ENCODE results near the gene SLIT3.

Gene SLIT3

DNA sequence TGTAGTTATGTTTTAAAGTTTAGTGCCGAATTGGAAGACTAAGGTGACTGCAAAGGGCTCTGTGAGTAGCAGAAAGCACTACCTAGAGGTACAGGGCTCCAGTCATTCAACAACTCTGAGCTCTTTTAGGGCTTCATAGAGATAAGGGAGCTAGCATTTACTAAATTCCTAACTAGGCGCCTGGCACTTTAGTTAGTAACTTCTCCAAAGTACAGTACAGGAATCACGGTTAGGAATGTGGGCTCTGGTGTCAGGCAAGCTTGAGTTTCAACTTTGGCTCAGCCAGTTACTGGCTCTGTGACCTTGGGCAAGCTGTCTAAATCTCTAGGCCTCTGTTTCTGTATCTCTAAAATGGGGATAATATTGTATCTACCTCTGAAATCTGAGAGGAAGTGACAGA is 115.3 kb downstream of the SLIT3 start:
- Histone ChIP-seq H3K27me3 (ENCODE audit: control insufficient read depth, insufficient read depth, low read length) (no peaks in the 10 kb centered on the region), H3K4me2 (ENCODE audit: low read length) (no peak overlapping the region), H3K9me3 (replicated peaks; ENCODE audit: low read length) (no peaks in the 10 kb centered on the region), H3K4me3 (ENCODE audit: low read length) (no peak overlapping the region), H3K4me1 (ENCODE audit: control insufficient read depth, insufficient read depth, low read length) (no peaks in the 10 kb centered on the region), H3K36me3 (ENCODE audit: insufficient read depth, low read length) (no peaks in the 10 kb centered on the region), H3K9ac (ENCODE audit: low read depth, low read length) (no peak overlapping the region)

DNA sequence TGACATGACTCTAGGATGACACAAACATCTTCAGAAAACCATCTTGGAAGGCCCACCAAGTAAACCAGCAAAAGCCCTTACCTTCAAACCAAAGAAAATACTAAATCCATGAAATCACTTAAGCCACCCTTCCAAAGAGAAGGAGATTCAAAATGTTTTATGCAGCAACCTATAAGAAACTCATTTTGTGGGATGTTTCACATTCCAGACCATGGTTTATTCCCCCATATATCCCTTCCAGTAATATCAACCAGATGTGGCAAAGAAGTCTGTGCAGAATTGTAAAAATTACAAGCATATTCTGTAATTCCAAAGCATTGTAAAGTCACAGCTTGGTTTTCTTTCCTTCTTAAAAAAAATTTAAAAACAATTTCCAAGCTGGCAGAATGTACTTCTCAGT is 117.4 kb downstream of the SLIT3 start:
- H3K27me3 ChIP-seq (ENCODE audit: control insufficient read depth, insufficient read depth, low read length), result no peaks in the 10 kb centered on the region
- no peaks in the 10 kb centered on the region for H3K9me3 ChIP-seq (replicated peaks; ENCODE audit: low read length)
- H3K4me1 ChIP-seq (ENCODE audit: control insufficient read depth, insufficient read depth, low read length), result no peaks in the 10 kb centered on the region
- no peak overlapping the region for H3K4me3 ChIP-seq (ENCODE audit: low read length)
- H3K4me2 ChIP-seq (ENCODE audit: low read length), result no peak overlapping the region
- H3K36me3 ChIP-seq (ENCODE audit: insufficient read depth, low read length), result no peaks in the 10 kb centered on the region
- H3K9ac ChIP-seq (ENCODE audit: low read depth, low read length), result no peak overlapping the region

DNA sequence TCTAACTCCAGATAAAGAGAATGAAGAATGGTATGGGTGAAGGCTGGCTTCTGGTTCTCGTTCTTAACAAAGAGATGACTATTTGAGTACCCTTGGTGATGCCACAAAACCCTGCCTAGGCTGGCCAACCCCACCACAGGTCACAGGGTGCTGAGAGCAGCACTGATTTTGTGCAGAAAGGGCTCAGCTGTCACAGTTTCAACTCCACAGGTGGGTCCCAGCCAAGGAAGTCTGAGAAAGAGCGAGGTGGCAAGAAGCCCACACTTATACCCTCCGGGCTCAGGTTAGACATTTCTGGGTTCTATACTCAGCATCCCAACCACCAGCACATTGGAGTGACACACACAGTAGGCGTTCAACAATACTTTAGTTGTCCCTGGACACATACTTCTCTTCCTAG is 118.1 kb downstream of the SLIT3 start:
- Histone ChIP-seq H3K4me2 (ENCODE audit: low read length) (no peak overlapping the region), H3K36me3 (ENCODE audit: insufficient read depth, low read length) (no peaks in the 10 kb centered on the region), H3K9me3 (replicated peaks; ENCODE audit: low read length) (no peaks in the 10 kb centered on the region), H3K4me3 (ENCODE audit: low read length) (no peak overlapping the region), H3K27me3 (ENCODE audit: control insufficient read depth, insufficient read depth, low read length) (no peaks in the 10 kb centered on the region), H3K4me1 (ENCODE audit: control insufficient read depth, insufficient read depth, low read length) (no peaks in the 10 kb centered on the region), H3K9ac (ENCODE audit: low read depth, low read length) (no peak overlapping the region)

DNA sequence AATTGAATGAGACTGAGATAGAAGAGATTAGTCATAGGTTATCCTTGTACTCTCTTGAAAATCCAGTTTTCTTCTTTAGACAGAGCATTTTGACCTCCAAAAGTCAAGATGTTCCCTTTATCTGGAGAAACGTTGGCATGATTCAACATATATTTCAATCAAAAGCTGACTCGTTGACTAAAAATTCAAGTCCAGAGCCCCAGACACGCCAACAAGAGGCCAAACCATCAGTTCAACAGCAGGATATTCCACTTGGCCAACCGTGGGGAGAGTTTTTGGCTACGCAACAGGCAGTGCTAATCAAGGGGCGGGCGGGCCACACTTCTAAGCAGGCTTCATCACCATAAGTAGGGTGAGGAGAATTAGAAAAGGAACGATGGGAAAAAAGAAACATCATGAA is 119.1 kb downstream of the SLIT3 start:
- Histone ChIP-seq H3K9ac (ENCODE audit: low read depth, low read length) (no peak overlapping the region), H3K36me3 (ENCODE audit: insufficient read depth, low read length) (no peaks in the 10 kb centered on the region), H3K4me1 (ENCODE audit: control insufficient read depth, insufficient read depth, low read length) (no peaks in the 10 kb centered on the region), H3K4me2 (ENCODE audit: low read length) (no peak overlapping the region), H3K27me3 (ENCODE audit: control insufficient read depth, insufficient read depth, low read length) (no peaks in the 10 kb centered on the region), H3K9me3 (replicated peaks; ENCODE audit: low read length) (no peaks in the 10 kb centered on the region), H3K4me3 (ENCODE audit: low read length) (no peak overlapping the region)

DNA sequence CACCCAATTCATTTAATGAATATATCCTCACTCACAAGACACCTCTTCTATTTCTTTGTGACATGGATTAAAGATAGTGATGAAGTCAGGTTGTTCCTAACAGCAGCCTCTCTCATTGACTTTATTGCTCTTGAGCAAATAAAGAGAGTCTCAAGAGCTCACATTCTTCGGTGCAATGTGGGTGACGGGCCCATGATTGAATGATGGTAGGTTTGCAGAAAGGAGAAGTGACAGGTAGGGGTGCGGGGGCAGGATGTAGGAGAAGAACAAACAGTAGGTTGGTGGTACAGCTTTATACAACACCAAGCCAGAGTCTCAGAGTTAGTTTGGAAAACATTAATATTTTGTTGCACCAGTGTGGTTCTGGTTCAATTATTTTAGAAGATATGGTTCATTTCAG is 122.2 kb downstream of the SLIT3 start:
- Histone ChIP-seq H3K9me3 (replicated peaks; ENCODE audit: low read length) (no peaks in the 10 kb centered on the region), H3K4me3 (ENCODE audit: low read length) (no peak overlapping the region), H3K4me2 (ENCODE audit: low read length) (no peak overlapping the region), H3K36me3 (ENCODE audit: insufficient read depth, low read length) (no peaks in the 10 kb centered on the region), H3K27me3 (ENCODE audit: control insufficient read depth, insufficient read depth, low read length) (no peaks in the 10 kb centered on the region), H3K9ac (ENCODE audit: low read depth, low read length) (no peak overlapping the region), H3K4me1 (ENCODE audit: control insufficient read depth, insufficient read depth, low read length) (no peaks in the 10 kb centered on the region)

DNA sequence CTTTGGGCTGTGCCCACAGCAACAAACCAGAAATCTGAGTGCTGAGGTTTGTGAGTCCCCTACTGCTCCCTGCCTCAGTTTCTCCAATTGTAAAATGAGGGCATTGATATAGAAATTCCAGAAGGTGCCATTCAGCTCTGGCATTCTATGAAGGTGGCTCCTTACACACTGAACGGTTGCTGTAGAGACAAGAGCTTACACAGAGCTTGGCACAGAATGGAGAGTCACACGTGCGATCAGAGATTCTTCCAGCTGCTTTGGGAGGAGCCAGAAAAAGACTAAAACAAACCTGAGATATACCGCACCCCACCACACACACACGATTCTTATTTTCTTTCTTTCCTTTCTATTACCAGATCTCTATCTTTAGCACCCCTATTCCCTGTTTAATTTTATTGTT is 122.7 kb downstream of the SLIT3 start:
- H3K9me3 ChIP-seq (replicated peaks; ENCODE audit: low read length), result no peaks in the 10 kb centered on the region
- no peak overlapping the region for H3K9ac ChIP-seq (ENCODE audit: low read depth, low read length)
- H3K4me2 ChIP-seq (ENCODE audit: low read length), result no peak overlapping the region
- no peak overlapping the region for H3K4me3 ChIP-seq (ENCODE audit: low read length)
- H3K4me1 ChIP-seq (ENCODE audit: control insufficient read depth, insufficient read depth, low read length), result no peaks in the 10 kb centered on the region
- no peaks in the 10 kb centered on the region for H3K27me3 ChIP-seq (ENCODE audit: control insufficient read depth, insufficient read depth, low read length)
- no peaks in the 10 kb centered on the region for H3K36me3 ChIP-seq (ENCODE audit: insufficient read depth, low read length)

DNA sequence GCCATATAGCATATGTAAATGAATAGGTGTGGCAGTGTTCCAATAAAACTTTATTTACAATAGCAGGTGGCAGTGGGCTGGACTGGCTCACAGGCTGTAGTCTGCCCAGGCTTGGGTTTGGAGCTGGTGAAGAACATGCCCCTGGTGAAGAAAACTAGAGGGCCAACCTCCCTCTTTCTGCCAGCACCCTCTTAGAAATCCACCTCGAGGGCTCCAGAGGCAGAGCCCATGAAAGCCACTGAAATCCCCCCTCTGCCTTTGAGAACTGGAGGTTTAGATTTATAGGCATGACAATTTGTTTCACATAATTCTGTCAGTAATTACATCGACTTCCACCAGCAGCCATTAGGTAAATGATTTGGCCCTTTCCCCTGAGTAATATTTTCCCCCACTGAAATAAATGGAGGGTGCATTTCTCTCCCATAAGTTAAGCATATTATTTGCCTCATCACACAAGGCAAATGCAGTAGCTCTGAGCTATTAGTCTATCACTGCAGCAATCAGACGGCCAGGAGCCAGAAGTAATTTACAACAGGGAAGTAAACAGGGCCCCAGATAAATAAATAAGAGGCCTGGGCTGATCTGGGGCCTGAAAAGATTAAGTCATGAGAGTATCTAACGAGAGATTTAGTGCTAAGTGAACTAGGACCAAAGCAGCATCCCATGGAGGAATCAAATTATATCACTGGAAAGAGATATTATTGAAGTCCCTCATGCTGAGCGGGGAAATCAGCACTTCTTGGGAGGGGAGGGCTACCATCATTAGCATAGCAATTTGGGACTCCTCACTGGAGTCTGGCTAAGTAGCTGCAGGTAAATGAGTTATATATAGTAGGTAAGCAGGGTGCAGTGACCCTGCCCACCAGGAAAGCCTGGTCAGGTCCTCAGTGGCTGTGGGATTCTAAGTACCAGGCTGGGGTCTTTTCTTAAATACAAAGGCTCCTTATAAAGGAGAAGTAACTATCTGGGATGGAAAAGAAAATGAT is 123.9 kb downstream of the SLIT3 start:
- no peaks in the 10 kb centered on the region for H3K9me3 ChIP-seq (replicated peaks; ENCODE audit: low read length)

DNA sequence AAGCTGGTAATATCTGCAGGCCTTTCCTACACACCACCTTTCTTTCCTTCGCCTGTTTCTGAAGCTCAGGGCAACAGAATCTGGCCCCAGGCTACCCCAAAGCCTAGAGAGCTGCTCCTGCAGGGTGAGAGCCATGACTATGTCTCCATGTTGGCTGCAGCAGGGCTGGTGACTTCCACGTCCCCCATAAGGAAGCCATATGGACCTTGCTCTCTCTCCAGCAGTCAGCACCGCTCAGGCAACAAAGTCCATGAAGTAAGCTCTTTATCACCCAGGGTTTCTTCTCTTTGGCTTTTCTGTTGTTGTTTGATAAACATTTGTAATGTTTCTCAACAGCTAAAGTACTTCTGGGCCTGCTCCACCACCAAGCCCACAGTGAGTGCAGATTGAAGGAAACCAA is 125.2 kb downstream of the SLIT3 start:
- Histone ChIP-seq H3K4me2 (ENCODE audit: low read length) (no peak overlapping the region), H3K9ac (ENCODE audit: low read depth, low read length) (no peak overlapping the region), H3K4me3 (ENCODE audit: low read length) (no peak overlapping the region), H3K27me3 (ENCODE audit: control insufficient read depth, insufficient read depth, low read length) (peaks cover 12% of the 10 kb centered on the region), H3K4me1 (ENCODE audit: control insufficient read depth, insufficient read depth, low read length) (no peaks in the 10 kb centered on the region), H3K36me3 (ENCODE audit: insufficient read depth, low read length) (no peaks in the 10 kb centered on the region), H3K9me3 (replicated peaks; ENCODE audit: low read length) (no peaks in the 10 kb centered on the region)

More for the DNA sequence above, 123.9 kb downstream of the SLIT3 start:
- Histone ChIP-seq H3K4me3 (ENCODE audit: low read length) (no peak overlapping the region), H3K4me2 (ENCODE audit: low read length) (no peak overlapping the region), H3K9ac (ENCODE audit: low read depth, low read length) (no peak overlapping the region), H3K4me1 (ENCODE audit: control insufficient read depth, insufficient read depth, low read length) (no peaks in the 10 kb centered on the region), H3K36me3 (ENCODE audit: insufficient read depth, low read length) (no peaks in the 10 kb centered on the region), H3K27me3 (ENCODE audit: control insufficient read depth, insufficient read depth, low read length) (peaks cover 8% of the 10 kb centered on the region)

DNA sequence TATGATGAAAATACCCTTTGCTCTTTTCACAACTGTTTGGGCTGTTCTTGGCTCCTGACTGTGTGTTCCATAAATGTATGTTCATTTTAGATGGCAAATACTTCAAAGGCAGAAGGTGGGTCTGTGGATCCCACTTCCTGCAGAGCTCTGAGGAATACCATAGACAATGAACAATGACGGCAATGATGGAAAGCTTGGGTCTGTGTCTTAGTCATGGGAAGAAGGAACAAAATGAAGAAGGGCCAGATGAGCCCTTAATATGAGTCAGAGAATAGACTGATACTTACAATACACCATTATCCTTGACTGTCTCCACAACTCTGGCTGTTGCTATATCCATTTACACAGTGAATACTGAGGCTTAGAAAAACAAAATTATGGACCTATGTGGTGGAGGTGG is 126.0 kb downstream of the SLIT3 start:
- H3K4me1 ChIP-seq (ENCODE audit: control insufficient read depth, insufficient read depth, low read length), result no peaks in the 10 kb centered on the region
- H3K4me2 ChIP-seq (ENCODE audit: low read length), result no peak overlapping the region
- H3K27me3 ChIP-seq (ENCODE audit: control insufficient read depth, insufficient read depth, low read length), result peaks cover 16% of the 10 kb centered on the region
- H3K9me3 ChIP-seq (replicated peaks; ENCODE audit: low read length), result no peaks in the 10 kb centered on the region
- H3K36me3 ChIP-seq (ENCODE audit: insufficient read depth, low read length), result no peaks in the 10 kb centered on the region
- H3K9ac ChIP-seq (ENCODE audit: low read depth, low read length), result no peak overlapping the region
- no peak overlapping the region for H3K4me3 ChIP-seq (ENCODE audit: low read length)

DNA sequence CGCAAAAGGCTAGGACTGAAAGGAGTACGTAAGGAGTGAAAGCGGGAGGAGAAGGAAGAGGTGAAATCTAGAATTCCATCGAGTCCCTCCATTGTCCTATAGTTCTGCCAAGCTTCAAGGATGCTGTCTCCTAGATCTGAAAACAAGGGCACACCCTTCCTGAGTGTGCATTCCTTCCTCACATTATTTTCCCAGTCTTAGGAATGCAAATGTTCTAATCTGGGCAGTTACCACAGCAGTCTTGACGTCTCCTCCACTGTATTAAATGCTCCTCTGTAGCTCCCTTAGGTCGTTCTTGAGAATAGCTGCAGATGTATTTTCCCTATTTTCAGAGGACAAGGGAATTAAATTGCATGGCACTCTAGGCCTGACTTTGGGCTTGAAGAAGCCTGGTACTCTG is 127.6 kb downstream of the SLIT3 start:
- no peak overlapping the region for H3K9ac ChIP-seq (ENCODE audit: low read depth, low read length)
- H3K4me2 ChIP-seq (ENCODE audit: low read length), result no peak overlapping the region
- no peaks in the 10 kb centered on the region for H3K4me1 ChIP-seq (ENCODE audit: control insufficient read depth, insufficient read depth, low read length)
- H3K27me3 ChIP-seq (ENCODE audit: control insufficient read depth, insufficient read depth, low read length), result peaks cover 16% of the 10 kb centered on the region
- H3K4me3 ChIP-seq (ENCODE audit: low read length), result no peak overlapping the region
- H3K36me3 ChIP-seq (ENCODE audit: insufficient read depth, low read length), result no peaks in the 10 kb centered on the region
- no peaks in the 10 kb centered on the region for H3K9me3 ChIP-seq (replicated peaks; ENCODE audit: low read length)

DNA sequence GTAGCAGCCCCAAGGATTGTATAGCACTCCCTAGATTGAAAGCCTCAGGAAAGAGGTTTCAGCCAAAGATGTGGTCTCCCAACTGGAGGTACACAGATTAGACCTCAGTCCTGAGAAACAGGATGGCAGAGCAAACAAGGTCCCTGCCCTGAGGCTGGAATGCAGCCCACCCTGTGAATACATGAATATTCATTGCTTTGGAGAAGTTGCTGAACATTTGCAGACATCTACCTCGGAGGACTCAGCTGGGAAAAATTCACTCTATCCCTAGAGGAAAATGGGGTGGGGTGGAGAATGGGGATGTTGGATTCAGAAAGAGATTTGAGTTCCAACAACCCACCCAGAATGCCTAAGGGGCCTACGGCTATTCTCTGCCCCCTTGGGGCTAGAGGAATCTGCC is 129.4 kb downstream of the SLIT3 start:
- H3K9me3 ChIP-seq (replicated peaks; ENCODE audit: low read length), result no peaks in the 10 kb centered on the region
- H3K4me2 ChIP-seq (ENCODE audit: low read length), result no peak overlapping the region
- no peaks in the 10 kb centered on the region for H3K4me1 ChIP-seq (ENCODE audit: control insufficient read depth, insufficient read depth, low read length)
- H3K36me3 ChIP-seq (ENCODE audit: insufficient read depth, low read length), result no peaks in the 10 kb centered on the region
- H3K9ac ChIP-seq (ENCODE audit: low read depth, low read length), result no peak overlapping the region
- peaks cover 16% of the 10 kb centered on the region for H3K27me3 ChIP-seq (ENCODE audit: control insufficient read depth, insufficient read depth, low read length)
- no peak overlapping the region for H3K4me3 ChIP-seq (ENCODE audit: low read length)

DNA sequence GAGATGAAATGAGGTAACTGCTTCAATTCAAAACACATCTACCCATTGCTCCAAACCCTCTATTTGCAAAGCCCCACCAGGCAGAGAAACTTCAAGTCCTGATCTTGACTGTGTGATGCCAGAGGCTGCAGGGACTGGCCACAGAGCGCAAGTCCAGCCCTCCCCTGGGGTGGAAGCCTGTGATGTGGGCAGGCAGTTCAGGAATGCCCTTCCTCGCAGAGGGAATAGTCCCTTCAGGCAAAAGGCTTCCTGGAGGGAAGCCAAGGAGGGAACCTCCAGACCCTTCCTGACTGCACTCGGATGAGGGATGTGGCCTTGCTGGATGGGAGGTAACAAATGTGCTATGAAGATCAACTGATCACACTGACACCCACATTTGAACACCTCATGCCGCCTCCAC is 131.2 kb downstream of the SLIT3 start:
- H3K9ac ChIP-seq (ENCODE audit: low read depth, low read length), result no peak overlapping the region
- H3K4me1 ChIP-seq (ENCODE audit: control insufficient read depth, insufficient read depth, low read length), result peaks cover 3% of the 10 kb centered on the region
- H3K36me3 ChIP-seq (ENCODE audit: insufficient read depth, low read length), result no peaks in the 10 kb centered on the region
- H3K4me2 ChIP-seq (ENCODE audit: low read length), result no peak overlapping the region
- H3K4me3 ChIP-seq (ENCODE audit: low read length), result no peak overlapping the region
- H3K9me3 ChIP-seq (replicated peaks; ENCODE audit: low read length), result no peaks in the 10 kb centered on the region
- H3K27me3 ChIP-seq (ENCODE audit: control insufficient read depth, insufficient read depth, low read length), result peaks cover 16% of the 10 kb centered on the region

Measured in skeletal muscle satellite cell (primary cell).